ENCODE data around the gene DNAAF2.
"Not testable (repeated sequence)": the region's sequence is repeated elsewhere in the genome, so short reads cannot be mapped to it uniquely, and the experiment has no call there.

DNAAF2 gene

DNA sequence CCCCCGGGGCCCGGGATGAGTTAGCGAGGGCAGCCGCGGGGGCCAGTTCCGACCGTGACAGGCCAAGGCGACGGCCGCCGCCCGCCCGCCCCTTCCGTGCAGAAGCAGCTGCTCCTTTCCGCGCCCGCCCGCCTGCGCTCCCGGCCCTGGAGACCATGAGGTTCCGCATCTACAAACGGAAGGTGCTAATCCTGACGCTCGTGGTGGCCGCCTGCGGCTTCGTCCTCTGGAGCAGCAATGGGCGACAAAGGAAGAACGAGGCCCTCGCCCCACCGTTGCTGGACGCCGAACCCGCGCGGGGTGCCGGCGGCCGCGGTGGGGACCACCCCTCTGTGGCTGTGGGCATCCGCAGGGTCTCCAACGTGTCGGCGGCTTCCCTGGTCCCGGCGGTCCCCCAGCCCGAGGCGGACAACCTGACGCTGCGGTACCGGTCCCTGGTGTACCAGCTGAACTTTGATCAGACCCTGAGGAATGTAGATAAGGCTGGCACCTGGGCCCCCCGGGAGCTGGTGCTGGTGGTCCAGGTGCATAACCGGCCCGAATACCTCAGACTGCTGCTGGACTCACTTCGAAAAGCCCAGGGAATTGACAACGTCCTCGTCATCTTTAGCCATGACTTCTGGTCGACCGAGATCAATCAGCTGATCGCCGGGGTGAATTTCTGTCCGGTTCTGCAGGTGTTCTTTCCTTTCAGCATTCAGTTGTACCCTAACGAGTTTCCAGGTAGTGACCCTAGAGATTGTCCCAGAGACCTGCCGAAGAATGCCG is 13.7 kb downstream of the DNAAF2 start:
- no peak for DNase-seq (ENCODE audit: low read depth)

DNA sequence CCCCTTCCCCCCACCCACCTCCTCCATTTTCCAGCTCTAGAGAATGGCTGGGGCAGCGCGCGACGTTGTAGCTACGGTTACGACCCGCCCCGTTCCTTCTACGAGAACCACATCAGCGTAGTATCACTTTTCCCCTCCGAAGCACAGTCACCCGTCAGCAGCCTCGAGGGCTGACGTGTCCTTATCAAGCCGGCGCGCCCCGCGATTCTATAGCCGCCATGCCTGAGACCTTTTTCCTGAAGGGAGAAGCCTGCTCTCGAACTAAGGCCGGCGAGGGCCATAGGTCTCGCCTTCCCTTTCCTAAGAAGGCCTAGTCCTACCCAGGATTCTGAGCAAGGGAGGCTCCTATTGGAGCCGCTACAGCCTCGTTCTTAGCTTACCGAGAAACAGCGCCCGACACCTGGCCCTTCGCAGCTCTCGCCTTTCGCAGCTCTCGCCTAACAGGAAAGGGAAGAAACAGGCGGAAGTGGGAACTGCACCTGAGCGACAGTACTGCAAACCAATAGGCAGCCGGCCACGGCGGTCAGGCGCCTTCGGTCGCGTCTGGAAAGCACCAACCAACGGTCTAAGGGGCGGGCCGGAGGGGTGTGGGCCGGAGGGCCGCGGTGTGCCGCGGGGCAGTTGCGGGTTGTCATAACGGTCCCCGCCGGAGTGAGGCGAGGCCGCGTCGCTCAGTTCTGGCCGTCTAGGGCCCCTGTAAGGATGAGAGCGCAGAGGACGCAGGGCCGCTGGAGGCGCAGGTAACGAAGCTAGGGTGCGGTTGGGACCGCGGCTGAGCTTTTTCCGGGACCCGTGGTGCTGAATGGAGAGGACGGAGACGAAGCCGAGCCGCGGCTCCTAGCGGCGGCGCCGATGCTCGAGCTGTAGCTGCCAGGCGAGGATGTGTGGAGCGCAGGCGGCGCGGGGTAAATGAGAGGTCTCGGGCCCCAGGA is 14.6 kb downstream of the DNAAF2 start, which contains the start of the genes MGAT2 and RPL36AL:
Gene MGAT2, plus strand, starts transcription at position 618 of the 932 bp plus-strand sequence. CDS start 470 bp downstream, outside the sequence.
Gene RPL36AL, minus strand, starts transcription at position 445 of the 932 bp plus-strand sequence. CDS start 1,522 bp downstream, outside the sequence.
- peak; percentile 98 for DNase-seq (ENCODE audit: low read depth)

GRCh38 chr14:49619730-49620129 is 15.3 kb downstream of the DNAAF2 start:
- no peak for DNase-seq (ENCODE audit: low read depth)

DNA sequence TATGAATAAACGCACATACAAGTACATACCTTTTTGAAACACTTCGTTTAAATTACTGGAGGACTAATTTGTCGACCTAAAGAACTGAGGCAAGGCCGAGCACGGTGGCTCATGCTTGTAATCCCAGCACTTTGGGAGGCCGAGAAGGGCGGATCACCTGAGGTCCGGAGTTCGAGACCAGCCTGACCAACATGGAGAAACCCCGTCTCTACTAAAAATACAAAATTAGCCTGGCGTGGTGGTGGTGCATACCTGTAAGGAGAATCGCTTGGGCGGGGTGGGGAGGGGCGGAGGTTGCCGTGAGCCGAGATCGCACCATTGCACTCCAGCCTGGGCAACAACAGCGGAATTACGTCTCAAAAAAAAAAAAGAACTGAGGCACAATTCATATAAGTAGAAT is 15.8 kb downstream of the DNAAF2 start:
- not testable (repeated sequence) for DNase-seq (ENCODE audit: low read depth)

DNA sequence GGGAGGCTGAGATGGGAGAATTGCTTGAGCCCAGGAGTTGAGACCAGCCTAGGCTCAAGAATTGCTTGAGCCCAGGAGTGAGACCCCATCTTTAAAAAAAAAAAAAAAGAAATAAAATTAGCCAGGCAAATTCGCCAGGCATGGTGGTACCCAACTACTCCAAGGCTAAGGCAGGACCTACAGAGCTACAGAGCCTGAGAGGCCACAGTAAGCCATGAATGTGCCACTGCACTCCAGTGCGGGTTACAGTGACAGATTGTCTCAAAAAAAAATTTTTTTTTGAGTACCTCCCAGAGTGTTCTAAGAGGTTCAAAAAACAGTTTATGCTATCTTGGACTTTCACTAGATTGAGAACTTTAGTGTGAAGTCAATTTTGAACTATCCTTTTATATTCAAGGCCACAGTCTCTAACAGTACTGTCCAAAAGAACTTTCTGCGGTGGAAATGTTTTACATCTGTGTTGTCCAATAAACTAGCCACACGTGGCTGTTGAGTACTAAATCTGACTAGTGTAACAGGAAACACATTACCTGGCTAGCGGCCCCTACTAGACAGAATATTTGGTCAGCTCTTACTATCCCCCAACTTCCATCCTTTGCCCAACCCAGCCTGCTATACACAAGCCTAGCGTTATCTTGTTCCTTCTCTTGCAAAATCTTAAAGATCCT is 17.1 kb downstream of the DNAAF2 start:
- DNase-seq (ENCODE audit: low read depth): no peak

GRCh38 chr14:49615776-49616175 is 19.3 kb downstream of the DNAAF2 start:
- DNase-seq (ENCODE audit: low read depth): no peak

DNA sequence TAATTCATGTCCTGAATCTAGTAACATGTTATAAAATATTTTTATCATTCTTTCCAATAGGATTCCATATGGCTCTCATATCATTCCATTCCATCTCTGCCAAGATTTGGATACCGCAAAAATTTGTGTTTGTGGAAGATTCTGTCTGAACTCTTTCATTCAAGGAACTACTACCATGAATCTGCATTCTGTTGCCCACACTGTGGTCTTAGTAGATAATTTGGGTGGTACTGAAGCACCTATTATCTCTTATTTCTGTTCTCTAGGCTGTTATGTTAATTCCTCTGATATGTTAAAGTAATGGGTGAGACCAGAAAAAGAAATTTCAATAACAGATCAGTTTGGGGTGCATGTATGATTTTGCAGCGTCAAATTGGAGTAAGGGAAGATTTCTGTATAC is 20.8 kb downstream of the DNAAF2 start:
- DNase-seq (ENCODE audit: low read depth): no peak

DNA sequence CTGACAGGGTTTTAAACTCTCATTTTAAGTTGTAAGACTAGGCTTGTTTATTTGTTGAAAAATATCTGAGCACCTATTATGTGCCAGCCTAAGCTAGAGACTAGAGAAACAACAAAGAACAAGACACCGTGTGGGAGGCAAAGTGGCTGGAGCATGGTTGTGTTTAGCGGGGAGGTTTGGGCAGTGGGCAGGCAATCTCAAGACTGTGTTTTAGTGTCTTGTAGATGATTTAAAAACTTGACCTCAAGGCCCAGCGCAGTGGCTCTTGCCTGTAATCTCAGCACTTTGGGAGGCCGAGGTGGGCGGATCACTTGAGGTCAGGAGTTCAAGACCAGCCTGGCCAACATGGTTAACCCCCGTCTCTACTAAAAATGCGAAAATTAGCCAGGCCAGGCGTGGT is 22.4 kb downstream of the DNAAF2 start:
- DNase-seq (ENCODE audit: low read depth): no peak

DNA sequence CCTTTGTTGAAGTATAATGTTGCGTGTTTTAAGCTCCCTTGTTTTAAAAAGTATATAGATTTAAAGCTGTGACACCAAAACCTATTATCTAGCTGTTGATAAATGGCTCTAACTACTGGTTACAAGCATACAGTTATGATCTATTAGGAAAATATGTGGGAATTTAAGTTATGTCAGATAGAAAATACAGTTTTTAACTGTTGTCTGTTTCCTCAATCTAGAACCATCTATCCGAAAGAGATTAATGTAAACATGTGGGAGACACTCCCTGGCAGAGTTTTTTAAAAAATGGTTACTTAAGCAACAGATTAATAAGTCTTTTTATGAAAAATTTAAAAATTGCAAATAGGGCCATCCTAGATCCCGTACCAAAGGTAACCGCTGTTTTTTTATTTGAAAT is 22.8 kb downstream of the DNAAF2 start:
- DNase-seq (ENCODE audit: low read depth): no peak

GRCh38 chr14:49607583-49607982 is 27.5 kb downstream of the DNAAF2 start:
- DNase-seq (ENCODE audit: low read depth): no peak

DNA sequence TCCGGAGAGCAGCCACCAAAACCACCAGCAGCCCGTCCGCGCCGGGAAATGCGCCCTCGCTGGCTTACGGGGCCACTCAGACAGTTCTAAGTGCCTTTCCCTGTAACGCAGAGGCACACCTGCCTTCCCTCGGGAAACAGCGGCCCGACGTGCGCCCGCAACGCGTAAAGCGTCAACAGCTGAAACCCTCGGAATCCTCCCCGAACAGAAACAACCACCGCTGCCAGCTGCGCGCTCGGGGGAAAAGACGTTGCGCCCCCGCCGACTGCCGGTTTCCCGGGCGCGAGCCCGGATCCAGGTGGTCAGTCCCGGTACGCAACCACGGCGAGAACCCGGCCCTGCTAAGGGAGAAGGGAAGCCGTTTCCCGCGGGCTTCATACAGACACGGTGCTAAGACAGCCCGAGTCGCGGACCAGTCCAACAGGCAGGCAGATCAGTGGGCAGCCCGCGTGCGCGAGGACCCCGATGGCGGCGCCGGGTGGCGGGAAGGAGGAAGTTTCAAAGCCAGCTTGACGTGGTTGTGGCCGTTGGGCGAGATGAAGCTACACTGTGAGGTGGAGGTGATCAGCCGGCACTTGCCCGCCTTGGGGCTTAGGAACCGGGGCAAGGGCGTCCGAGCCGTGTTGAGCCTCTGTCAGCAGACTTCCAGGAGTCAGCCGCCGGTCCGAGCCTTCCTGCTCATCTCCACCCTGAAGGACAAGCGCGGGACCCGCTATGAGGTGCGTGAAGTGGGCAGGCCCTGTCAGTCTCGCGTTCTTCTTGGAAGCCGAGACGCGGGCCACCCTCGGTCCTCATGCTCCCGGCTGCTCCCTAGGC is 36.4 kb downstream of the DNAAF2 start, which contains the start of gene LRR1:
Gene LRR1, plus strand, starts transcription at position 456 of the 816 bp plus-strand sequence. Its CDS starts 81 bp downstream, at position 537.
- DNase-seq (ENCODE audit: low read depth): peak; percentile 55

- no peak for DNase-seq (ENCODE audit: low read depth)
Observed at GRCh38 chr14:49598189-49598484, 36.9 kb downstream of the DNAAF2 start.

- DNase-seq (ENCODE audit: low read depth): peak; percentile 36
Observed at GRCh38 chr14:49594347-49595091, 40.5 kb downstream of the DNAAF2 start.

DNA sequence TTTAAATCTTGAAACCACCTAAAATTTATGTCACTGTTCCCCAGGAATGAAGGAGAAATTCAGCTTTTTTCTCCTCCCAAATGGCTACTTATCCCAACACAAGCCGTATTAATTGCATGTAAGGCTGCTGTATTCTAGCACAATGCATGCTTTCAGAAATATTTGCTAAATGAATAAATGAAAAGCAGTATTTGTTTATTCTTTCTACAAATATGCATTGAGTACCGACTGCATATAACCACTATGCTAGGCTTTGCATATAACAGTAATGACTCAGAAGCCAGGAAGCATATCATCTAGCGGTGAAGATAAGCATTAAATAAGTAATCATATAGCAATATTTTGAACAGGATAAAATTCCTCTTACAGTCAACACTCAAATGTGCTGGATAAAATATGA is 42.0 kb downstream of the DNAAF2 start:
- no peak for DNase-seq (ENCODE audit: low read depth)

GRCh38 chr14:49589387-49589786 is 45.7 kb downstream of the DNAAF2 start:
- no peak for DNase-seq (ENCODE audit: low read depth)

DNA sequence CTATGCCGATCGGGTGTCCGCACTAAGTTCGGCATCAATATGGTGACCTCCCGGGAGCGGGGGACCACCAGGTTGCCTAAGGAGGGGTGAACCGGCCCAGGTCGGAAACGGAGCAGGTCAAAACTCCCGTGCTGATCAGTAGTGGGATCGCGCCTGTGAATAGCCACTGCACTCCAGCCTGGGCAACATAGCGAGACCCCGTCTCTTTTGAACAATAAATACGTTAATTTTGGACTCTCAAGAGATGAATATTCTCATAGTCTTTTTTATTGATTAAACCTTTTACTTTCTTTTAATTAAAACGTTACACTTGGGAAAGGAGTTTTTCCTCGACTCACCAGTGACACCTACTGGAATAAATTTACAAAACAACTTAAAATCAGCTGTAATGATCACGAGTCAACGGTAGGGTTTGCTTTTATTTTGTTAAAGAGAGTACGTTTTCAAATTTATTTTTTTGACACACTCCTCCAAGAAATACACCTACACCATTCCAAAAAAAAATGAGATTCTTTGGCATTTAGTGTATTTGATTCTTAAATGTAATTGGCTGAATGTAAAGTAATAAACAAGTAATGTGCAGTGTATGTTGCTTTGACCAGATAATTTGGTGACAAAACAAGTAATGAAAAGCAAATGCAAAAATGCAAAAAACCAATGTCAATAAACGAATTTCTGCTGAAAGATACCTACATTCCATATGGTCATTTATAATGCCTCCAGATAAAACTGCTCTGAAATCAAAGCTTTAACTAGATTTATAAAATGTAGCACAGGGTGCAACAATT is 48.2 kb downstream of the DNAAF2 start:
- peak; percentile 47 for DNase-seq (ENCODE audit: low read depth)

DNA sequence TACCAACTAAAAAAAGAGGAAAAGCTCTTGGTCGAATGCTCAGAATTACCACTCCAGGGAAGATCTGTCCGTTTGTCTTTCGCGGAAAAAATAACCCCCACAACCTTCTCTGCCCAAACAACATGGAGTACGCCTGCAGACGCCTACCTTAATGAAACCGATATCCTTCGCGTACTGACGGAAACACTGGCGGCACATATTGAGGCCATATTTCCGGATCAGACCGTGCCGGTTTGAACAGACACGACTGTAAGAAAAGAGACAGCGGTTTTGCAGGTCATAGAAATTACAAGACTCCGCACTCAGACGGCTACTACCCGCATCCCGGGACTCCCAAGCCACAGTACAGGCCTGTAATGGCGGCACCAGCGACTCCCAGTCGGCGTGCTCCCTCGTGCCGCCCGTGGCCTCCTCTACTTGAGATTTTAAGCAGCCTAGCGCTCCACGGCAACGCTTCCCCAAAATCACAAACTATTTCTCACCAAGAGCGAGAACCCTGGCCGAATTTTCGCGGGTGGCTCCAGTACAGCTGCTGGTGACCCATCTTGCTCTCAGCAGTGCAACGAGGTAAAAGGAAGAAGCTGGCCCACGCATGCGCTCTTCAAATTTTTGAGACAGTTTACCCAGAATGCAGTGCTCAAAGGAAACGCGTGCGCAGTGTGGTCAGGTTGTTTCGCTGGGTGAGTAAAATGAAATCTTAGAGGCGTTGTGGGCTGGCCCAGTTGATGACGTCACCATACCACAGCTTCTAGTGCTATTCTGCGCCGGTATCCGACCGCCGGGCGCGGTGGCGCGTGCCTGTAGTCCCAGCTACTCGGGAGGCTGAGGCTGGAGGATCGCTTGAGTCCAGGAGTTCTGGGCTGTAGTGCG is 49.0 kb downstream of the DNAAF2 start, which contains the start of gene RPS29:
Gene RPS29, minus strand, starts transcription at position 578 of the 870 bp plus-strand sequence. Its CDS starts 34 bp downstream, at position 544.
- DNase-seq (ENCODE audit: low read depth): peak; percentile 99

- not testable (repeated sequence) for DNase-seq (ENCODE audit: low read depth)
Observed at GRCh38 chr14:49584981-49585640, 49.9 kb downstream of the DNAAF2 start.

Measured in stromal cell of bone marrow (primary cell).